ENCODE data around the gene BLTP3A.
"Not testable (repeated sequence)": the region's sequence is repeated elsewhere in the genome, so short reads cannot be mapped to it uniquely, and the experiment has no call there.

Gene BLTP3A

DNA sequence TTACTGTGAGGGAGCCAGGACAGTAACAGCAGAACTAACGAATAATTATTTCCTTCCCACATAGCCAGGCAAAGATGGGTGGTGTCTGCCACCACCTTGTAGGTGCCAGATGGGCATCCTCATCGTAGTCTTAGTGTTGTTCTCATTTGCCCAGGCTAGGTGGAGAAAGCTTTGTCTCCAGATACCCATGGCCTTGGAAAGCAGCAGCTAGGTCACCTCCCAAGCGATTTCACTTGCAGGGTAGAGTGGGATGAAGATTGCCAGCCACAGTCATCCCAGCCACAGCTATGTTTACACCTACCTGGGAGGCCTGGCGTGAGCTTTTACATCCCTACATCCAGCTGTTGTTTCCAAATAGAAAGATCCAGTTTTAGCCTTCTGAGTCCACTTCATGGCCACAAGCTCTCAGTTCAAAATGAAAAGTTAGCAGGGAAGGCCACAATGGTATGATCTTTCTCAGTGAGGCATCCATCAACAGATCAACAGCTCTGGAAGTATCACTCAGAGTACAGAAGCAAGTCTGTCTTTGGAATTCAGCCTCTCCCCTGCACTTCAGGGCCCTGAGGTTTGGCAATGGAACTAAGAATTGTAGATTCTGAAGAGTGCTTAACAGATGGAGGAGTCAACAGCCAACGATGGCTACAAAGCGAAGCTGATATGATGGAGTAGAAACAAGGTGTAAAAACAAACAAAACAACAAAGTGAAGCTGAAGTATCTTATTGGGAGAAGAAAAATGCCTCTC is 45.6 kb upstream of the BLTP3A start:
- Mint-ChIP-seq H3K4me1 (no peaks in the 10 kb centered on the region), H3K36me3 (ENCODE audit: low read depth) (no peaks in the 10 kb centered on the region), H3K27me3 (ENCODE audit: low read depth) (peaks cover 5% of the 10 kb centered on the region), H3K9me3 (no peaks in the 10 kb centered on the region), H3K27ac (no peak overlapping the region), H3K4me3 (no peak overlapping the region)
- TF ChIP-seq, protein P1, sequence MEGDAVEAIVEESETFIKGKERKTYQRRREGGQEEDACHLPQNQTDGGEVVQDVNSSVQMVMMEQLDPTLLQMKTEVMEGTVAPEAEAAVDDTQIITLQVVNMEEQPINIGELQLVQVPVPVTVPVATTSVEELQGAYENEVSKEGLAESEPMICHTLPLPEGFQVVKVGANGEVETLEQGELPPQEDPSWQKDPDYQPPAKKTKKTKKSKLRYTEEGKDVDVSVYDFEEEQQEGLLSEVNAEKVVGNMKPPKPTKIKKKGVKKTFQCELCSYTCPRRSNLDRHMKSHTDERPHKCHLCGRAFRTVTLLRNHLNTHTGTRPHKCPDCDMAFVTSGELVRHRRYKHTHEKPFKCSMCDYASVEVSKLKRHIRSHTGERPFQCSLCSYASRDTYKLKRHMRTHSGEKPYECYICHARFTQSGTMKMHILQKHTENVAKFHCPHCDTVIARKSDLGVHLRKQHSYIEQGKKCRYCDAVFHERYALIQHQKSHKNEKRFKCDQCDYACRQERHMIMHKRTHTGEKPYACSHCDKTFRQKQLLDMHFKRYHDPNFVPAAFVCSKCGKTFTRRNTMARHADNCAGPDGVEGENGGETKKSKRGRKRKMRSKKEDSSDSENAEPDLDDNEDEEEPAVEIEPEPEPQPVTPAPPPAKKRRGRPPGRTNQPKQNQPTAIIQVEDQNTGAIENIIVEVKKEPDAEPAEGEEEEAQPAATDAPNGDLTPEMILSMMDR (IDR thresholded peaks at IDR 0.05; ENCODE audit: unreplicated experiment in 3 of 3): no peak

DNA sequence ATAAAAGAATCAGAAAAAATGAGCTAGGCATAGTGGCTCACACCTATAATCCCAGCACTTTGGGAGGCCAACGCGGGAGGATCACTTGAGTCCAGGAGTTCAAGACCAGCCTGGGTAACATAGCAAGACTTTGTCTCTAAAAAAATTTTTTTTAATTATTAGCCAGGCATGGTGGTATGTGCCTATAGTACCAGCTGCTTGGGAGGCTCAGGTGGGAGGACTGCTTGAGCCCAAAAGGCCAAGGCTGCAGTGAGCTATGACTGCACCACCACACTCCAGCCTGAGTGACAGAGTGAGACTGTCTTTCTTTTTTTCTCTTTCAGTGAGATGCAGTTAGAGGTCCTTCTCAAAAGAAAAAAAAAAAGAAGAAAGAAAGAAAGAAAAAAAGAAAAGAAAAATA is 43.1 kb upstream of the BLTP3A start:
- TF ChIP-seq, protein P1 (IDR thresholded peaks at IDR 0.05; ENCODE audit: unreplicated experiment in 3 of 3): no peak
- H3K9me3 Mint-ChIP-seq: no peaks in the 10 kb centered on the region
- H3K36me3 Mint-ChIP-seq (ENCODE audit: low read depth): no peaks in the 10 kb centered on the region
- no peak overlapping the region for H3K27ac Mint-ChIP-seq
- H3K4me1 Mint-ChIP-seq: no peaks in the 10 kb centered on the region
- no peak overlapping the region for H3K4me3 Mint-ChIP-seq
- H3K27me3 Mint-ChIP-seq (ENCODE audit: low read depth): peaks cover under 1% of the 10 kb centered on the region

GRCh38 chr6:34756513-34756856 is 35.4 kb upstream of the BLTP3A start:
- H3K4me3 Mint-ChIP-seq; H3K36me3 Mint-ChIP-seq (ENCODE audit: low read depth); H3K27ac Mint-ChIP-seq; H3K4me1 Mint-ChIP-seq; H3K27me3 Mint-ChIP-seq (ENCODE audit: low read depth); H3K9me3 Mint-ChIP-seq: not testable (repeated sequence)
- TF ChIP-seq, protein P1 (IDR thresholded peaks at IDR 0.05; ENCODE audit: unreplicated experiment in 3 of 3): peak; percentile 19 to 38 (median 30)

DNA sequence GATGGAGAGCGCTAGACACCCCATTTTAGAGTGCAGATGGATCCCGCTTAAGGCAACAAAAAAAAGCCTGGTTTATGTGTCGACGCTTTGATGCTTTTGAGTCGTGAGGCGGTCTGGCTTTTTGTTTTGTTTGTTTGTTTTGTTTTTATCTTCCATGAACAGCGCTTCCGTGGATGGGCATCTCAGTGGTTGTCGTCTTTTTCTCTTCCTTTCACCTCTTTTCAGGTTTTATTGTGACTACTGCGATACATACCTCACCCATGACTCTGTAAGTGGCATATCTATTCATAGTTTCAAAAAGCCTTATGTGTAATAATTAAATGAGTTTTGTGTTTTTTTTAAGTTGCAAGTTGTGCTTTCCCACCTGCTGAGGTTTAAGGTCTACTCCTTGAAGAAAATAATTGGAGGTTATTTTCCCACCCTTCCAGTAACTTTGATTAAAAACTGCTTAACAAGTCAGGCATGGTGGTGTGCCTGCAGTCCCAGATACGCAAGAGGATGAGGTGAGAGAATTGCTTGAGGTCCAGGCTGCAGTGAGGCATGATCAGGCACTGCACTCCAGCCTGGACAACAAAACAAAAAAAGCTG is 34.1 kb upstream of the BLTP3A start:
- H3K4me3 Mint-ChIP-seq: no peak overlapping the region
- H3K9me3 Mint-ChIP-seq: no peaks in the 10 kb centered on the region

GRCh38 chr6:34760108-34760507 is 31.8 kb upstream of the BLTP3A start:
- Mint-ChIP-seq H3K27ac (no peak overlapping the region), H3K4me3 (peak overlapping the region in 2 of 3 experiments; percentile 32 to 58), H3K9me3 (no peaks in the 10 kb centered on the region), H3K27me3 (ENCODE audit: low read depth) (no peaks in the 10 kb centered on the region), H3K36me3 (ENCODE audit: low read depth) (peaks cover 23% of the 10 kb centered on the region), H3K4me1 (no peaks in the 10 kb centered on the region)
- TF ChIP-seq, protein P1 (IDR thresholded peaks at IDR 0.05; ENCODE audit: unreplicated experiment in 3 of 3): no peak

More for the DNA sequence above, 34.1 kb upstream of the BLTP3A start:
- no peak overlapping the region for H3K27ac Mint-ChIP-seq
- H3K4me1 Mint-ChIP-seq: no peaks in the 10 kb centered on the region
- peaks cover 13% of the 10 kb centered on the region for H3K36me3 Mint-ChIP-seq (ENCODE audit: low read depth)
- TF ChIP-seq, protein P1 (IDR thresholded peaks at IDR 0.05; ENCODE audit: unreplicated experiment in 3 of 3): no peak
- H3K27me3 Mint-ChIP-seq (ENCODE audit: low read depth): no peaks in the 10 kb centered on the region

DNA sequence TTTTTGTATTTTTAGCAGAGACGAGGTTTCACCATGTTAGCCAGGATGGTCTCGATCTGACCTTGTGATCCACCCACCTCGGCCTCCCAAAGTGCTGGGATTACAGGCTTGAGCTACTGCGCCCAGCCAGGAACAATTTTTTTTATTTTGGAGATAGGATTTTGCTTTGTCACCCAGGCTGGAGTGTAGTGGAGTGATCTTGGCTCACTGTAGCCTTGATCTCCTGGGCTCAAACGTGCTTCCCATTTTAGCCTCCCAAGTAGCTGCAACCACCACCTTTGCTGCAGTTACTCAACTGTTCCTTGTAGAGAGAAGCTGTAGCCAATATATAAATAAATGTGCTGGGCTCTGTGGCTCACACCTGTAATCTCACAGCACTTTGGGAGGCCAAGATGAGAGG is 30.2 kb upstream of the BLTP3A start:
- not testable (repeated sequence) for H3K27me3 Mint-ChIP-seq (ENCODE audit: low read depth); H3K27ac Mint-ChIP-seq; H3K9me3 Mint-ChIP-seq; H3K4me3 Mint-ChIP-seq; H3K4me1 Mint-ChIP-seq
- H3K36me3 Mint-ChIP-seq (ENCODE audit: low read depth): peaks cover 29% of the 10 kb centered on the region
